GM19043 (cell line): ENCODE measurements around the gene GAA.

Experiments
- ATAC-seq: cut with Tn5 transposase; IDR thresholded peaks from one replicate; pipeline ENCODE4 v1.9.1; 2021; ENCODE audit warnings: low read depth; ENCODE audit not compliant: unreplicated experiment

Gene GAA

DNA sequence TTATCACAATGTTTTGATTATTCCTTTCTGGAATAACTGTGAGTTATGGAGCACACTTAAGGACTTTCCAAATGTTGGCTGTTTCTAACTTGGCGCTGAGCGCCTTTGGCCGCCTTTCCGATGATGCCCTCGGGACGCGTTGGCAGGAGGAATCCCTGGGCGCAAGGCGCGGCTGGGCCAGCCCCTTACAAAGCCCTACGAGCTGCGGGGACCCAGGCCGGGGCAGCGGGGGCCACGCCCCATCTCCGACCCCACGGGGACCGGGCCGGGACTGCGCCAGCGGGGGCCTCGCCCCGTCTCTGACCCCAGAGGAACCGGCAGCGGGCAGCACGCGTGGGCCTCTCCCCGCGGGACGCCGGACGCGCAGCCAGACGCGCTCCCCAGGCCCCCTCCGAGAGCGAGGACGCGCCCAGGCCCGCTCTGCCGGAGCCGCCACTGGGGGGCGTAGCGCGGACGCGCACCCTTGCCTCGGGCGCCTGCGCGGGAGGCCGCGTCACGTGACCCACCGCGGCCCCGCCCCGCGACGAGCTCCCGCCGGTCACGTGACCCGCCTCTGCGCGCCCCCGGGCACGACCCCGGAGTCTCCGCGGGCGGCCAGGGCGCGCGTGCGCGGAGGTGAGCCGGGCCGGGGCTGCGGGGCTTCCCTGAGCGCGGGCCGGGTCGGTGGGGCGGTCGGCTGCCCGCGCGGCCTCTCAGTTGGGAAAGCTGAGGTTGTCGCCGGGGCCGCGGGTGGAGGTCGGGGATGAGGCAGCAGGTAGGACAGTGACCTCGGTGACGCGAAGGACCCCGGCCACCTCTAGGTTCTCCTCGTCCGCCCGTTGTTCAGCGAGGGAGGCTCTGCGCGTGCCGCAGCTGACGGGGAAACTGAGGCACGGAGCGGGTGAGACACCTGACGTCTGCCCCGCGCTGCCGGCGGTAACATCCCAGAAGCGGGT, at the start of gene GAA:
Gene GAA (plus strand): TSS at position 571 of the 935 bp plus-strand sequence. CDS start 3,006 bp downstream, outside the sequence.
- peak; percentile 44 for ATAC-seq

DNA sequence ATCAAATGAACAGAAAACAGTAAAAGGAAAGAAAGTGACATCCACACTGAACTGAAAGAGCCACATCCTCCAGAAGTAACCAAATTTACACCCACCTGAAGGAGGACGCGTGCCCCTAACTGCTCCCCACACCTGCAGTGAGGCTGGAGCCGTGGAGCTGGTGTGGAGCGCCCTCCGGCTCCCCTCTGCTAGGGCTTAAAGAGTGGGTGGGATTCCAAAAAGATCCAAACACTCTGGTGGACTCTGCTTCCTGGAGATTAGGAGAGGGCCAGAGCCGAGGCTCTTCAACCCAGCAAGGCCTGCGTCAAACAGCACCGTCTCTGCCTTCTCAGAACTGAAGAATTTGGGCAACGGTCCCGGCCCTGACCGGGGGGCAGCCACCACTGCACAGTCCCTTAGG, 49.7 kb upstream of the GAA start:
- ATAC-seq = no peak

DNA sequence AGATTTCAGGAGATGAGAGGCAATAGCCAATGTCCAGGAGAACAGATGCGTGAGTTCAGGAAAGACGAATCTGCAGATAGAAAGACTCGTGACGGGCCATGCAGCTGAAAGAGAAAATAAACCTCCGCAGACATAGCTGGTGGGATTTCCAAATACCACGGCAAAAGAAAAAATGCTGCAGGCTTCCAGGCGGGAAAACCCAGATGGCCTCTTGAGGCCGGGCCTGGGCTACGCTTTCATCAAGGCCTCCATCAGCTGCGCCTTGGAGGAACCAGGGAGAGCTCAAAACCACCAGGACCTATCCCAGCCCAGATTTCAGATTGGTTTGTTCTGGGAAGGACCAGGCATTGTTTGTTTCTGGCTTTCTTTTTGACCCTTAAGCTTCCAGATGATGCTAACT, 48.3 kb upstream of the GAA start:
- ATAC-seq = no peak

DNA sequence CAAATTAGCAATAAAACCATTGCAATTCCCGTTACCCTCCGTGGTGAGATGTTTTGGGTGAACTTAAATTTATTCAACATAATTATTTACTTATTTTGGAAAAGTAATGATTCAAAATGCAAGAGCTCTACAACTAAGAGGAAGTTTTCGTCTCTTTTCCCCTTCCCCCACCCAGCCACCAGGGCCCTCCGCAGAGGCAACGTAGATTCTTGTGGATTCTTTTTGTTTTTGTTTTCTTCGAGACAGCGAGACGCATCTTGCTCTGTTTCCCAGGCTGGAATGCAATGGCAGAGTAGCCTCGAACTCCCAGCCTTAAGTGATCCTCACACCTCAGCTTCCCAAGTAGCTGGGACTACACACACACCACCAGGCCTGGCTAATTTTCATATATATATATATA, 45.8 kb upstream of the GAA start:
- no peak for ATAC-seq

DNA sequence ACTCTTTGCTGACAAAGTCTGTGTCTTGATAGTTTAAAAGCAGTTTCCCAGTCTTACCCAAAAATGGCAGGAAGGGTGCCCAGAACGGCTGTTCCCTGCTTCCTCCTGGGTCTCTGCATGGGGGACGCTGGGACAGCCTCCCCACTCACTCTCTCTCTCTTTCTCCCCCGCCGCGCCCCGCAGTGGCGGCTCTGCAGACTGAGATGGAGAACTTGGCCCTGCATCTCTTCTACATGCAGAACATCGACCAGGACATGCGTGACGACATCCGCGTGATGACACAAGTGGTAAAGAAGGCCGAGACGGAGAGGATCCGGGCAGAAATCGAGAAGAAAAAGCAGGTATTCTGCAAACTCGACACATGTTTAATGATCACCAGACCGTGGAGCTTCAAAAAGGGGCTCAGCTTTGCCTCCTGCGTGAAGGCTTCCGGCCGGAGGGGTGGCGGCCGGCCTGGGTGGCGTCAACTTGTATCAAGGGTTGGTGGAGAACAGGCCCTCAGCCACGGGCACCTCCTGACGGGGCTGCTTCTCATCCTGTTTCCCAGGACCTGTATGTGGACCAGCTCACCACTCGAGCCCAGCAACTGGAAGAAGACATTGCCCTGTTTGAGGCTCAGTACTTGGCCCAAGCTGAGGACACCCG, 42.9 kb upstream of the GAA start:
- no peak for ATAC-seq

DNA sequence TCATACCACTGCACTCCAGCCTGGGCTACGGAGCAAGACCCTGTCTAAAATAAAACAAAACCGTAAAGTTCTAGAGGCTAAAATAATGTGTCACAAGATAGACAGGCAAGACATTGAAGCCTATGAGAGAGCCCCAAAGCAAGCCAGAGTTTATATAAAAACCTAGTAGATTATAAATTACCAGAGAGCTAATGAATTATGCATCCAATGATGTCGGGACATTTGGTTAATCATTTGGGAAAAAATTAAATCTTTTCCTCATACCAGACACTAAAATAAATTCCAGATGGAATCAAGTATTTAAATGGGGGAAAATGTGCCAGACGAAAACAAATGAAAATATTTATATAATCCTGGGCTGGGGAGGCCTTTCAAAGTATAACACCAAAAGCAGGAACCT, 40.7 kb upstream of the GAA start:
- no peak for ATAC-seq

DNA sequence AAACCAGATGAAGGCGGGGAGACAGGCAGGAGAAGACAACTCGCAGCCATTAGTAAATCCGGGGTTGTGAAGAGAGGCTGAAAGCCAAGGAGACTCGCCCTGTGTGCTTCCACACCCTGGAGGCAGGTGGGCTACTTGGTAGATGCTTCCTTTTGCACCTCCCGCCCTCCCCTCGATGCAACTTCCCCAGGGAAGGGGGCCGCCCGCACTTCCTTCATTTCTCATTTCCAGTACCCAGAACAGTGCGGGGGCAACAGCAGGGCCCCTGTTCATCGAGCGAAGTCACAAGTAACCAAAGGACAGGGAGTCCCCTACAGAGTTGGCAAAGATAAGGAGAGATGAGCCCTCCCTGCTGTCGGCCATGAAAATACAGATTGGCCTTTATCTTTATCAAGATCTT, 40.0 kb upstream of the GAA start:
- no peak for ATAC-seq

DNA sequence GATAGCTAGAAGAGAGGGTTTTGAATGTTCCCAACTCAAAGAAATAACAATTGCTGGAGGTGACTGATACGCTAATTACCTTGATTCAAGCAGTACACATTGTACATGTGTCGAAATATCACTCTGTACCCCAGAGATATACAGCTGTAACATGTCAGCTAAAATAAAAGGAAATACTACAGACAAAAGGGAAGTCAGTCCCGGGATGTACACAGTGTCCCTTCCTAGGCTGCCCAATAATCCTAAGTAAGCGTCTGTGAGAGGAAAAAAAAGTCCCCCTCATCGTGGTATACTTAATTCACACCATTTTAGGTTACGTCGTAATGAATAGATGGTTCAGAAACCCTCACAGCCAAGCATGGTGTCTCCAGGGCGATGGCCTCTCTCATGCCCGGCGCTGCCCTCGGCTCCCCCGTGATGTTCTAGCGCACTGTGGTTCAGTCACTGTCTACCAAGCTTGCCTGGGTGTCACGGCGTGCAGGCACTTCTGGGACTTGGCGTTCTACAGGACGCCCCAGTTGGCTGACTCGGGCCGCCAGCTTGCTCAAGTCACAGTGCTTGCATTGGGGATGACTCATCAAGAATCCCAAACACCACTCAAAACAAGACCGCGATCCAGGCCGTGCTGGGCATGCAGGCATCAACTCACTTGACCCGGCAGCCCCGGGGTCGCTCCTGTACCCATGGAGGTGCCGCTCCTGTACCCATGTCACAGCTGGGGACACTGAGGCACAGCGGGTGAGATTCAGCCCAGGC, 37.4 kb upstream of the GAA start:
- ATAC-seq = no peak

DNA sequence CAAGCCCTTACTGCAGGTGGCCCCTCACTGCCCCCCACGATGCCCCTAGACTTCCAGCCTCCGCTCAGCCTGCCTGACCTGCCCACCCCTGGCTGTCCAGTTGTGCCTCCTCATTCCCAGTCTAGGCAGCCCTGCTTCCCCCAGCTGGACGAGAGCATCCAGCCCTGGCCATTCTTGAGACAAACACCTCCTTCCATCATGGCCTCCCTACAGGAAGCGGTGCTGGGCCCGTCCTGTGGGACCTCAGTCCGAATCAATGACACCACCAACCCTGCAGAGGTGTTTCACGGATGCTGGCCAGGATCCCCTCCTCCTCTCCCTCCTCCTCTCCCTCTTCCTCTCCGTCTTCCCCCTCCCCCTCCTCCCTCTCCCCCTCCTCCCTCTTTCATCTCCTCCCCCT, 36.7 kb upstream of the GAA start:
- no peak for ATAC-seq

DNA sequence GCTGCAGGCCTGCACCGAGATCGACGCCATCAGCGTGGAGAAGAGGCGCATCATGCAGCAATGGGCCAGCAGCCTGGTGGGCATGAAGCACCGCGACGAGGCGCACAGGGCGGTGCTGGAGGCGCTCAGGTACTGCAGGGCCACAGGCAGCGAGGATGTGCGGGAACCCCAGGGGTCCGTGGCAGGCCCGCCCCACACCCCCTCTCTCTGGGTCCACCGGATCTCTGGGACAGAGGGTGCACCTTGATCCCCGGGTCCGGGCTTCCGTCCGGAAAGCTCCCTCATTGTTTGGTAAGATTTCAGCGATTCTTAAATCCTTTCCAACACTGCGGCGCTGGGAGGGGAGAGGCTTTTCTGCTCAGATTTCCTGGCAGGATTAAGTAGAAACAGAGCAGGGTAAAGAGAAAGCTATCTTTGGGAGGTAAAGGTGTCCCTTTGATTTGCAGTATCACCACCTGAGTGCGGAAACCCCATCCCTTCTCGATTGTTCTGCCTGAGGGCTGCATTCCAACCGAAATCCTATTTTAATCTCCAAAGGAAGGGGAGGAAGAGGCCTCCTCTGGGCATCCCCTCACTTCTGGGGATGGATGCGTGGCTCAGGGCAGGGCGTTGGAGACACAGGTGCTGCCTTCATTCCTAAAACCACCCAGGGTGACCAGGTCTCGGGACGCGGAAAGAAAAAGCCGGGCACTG, 35.8 kb upstream of the GAA start:
- no peak for ATAC-seq

DNA sequence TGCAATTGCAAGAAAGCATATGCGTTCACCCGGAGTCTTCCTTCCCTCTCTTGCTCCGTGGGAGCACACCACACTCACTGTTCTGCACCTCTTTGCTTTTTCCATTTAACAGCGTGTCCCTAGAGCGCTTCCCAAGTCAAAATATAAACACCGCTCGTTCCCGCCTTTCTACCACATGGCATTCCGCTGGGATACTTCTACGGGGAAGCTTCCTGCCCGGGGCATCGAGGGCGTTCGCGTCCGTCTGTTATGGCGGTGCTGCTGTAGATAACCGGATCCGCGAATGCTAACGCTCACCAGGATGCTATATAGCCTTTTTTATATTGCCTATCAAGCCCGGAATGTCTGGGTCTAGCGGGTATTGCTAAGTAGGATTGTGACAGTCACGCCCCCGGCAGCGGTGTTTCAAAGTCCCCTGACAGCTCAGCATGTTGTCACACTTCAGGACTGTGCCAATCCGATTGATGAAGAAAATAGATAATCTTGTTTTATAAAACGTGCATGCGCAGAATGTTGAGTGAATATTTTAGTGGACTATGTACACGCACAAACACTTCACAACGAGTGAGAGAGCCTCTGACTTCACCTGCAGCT, 33.9 kb upstream of the GAA start:
- ATAC-seq = no peak

DNA sequence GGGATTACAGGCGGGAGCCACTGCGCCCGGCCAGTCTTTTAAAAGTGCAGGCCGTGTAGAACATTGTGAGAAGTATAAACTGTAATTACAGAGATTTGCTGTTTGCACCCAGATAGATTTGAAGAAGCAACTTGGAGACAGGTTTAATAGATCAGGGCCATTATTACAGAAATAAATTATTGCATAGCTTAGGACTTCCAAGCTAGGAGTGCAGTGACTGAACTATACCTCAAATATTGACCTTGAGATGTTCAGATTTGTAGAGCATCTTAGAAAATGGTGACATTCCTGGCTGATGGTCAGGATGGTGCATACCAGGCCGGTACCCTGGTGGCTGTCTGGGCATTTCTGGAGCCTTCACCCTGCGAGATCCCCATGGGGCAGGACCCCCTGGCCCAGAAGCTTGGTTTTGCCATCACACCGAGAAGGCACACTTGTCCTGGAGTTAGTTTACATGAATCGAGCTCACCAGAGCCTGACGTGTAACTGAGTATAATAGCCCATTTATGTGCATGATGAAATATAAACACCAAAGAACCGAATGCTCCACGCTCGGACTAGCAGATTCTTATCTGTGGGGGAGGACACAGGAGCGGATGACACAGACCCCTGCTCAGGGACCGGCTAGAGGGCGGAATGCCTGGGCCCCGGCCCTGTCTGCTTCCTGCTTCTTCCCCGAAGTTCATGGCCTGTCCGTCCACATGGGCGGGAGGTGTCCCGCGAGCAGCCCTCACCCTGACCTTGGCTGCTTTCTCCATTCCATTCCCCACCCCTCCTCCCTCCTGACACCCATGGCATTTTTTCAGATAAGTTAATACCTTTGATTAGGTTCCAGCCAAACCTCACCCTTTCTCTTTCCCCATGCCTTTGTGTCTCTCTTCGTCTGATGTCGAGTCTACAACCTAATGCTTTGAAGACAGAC, 32.8 kb upstream of the GAA start:
- no peak for ATAC-seq

DNA sequence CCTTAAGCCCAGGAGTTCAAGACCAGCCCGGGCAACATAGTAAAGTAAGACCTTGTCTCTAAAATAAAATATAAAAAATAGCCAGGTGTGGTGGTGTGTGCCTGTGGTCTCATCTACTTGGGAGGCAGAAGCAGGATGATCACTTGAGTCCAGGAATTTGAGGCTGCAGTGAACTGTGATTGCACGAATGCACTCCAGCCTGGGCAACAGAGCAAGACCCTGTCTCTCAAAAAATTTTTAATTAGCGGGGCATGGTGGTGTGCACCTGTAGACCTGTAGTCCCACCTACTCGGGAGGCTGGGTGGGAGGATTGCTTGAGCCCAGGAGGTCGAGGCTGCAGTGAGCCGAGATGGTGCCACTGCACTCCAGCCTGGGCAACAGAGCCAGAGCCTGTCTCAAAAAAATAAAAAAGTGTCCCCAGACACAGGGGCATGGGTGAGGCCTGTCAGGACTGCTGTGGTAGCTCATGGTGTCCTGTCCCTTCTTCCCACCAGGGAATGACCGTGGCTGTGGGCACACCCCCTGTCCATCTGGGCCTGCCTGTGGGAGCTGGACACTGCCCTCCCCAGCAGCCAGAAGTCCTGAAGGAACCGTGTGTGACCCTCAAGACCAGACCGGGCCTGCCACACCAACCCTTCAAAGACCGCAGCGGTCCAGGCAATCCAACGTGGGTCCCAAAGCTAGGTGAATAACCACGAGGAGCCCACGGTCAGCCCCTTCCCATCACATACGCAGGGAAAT, 30.8 kb upstream of the GAA start:
- ATAC-seq = no peak

DNA sequence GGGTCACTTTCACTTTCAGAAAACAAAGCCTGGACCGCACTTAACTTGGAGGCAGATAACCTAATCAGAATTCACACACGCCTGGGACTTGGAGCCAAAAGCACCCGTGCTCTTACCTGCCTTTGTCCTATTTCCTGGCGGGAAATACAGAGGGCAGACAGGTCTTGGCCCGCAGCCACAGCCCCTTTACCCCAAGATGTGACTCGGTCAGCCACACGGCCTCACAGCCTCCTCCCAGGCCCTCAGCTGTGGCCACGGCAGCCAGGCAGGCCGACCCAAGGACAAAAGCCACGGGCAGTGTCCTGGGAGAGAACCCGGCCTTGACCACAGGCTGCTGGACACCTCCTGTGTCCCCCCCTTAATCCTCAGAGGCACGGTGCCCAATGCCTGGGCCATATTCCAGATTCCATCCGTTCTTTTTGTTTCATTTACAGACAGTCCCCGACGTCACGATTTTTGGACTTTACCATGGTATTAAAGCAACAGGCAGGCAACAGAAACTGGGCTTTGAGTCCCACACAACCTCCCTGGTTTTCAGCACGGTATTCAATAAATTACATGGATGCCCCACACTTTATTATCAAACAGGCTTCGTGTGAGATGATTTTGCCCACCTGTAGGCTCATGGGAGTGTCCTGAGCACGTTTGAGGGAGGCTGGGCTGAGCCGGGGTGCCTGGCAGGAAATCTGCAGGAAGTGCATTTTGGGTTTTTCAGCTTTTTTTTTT, 30.1 kb upstream of the GAA start:
- no peak for ATAC-seq

DNA sequence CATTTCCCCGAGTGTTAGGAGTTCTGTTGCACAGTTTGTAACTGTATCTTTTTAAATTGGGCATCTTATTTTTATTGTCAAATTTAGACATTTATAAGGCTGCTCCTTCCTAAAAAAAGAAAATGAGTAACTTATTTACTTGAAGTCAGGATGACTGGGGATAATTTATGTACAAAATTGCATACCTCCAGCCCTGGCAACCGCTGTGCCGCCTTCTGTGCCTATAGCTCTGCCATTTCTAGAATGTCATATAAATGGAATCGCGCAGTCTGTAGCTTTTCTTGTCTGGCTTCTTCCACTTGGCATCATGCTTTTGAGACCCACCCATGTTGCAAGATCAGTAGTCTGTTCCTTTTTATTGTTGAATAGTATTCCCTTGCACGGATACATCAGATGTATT, 29.0 kb upstream of the GAA start:
- ATAC-seq = no peak

DNA sequence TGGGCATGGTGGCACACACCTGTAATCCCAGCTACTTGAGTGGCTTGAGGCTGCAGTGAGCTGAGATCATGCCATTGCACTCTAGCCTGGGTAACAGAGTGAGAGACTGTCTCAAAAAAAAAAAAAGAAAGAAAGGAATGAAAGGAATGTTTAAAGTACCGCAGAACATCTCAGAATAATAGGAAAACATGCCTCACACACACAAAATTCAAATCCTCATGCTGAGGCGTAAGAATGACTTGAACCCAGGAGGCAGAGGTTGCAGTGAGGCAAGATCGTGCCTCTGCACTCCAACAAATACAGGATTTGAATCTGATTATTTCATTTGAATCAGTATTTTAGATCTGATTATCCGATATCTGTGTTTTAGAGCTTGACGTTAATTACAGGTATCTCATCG, 21.3 kb upstream of the GAA start:
- ATAC-seq = no peak

DNA sequence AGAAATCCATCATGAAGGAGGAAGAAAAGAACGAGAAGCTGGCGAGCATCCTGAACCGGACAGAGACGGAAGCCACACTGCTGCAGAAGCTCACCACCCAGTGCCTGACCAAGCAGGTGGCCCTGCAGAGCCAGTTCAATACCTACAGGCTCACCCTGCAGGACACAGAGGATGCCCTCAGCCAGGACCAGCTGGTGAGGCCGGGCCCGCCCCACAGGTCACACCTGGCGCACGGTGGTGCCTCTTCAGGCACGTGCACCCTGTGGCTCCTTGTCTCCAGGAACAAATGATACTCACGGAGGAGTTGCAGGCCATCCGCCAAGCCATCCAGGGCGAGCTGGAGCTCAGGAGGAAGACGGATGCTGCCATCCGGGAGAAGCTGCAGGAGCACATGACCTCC, 19.8 kb upstream of the GAA start:
- ATAC-seq = no peak
